Mesendoderm (in vitro differentiated cells): ENCODE data around the gene IQCK.

Experiments used
- DNase-seq: peaks from one replicate; pipeline ENCODE4 v3.0.0; 2013
- H2AK5ac ChIP-seq: 2 replicates; pipeline ENCODE4 v1.6.1; 2013; ENCODE audit warnings: low read length, inconsistent platforms
- H2BK120ac ChIP-seq: 2 replicates; pipeline ENCODE4 v1.6.1; 2013; ENCODE audit warnings: low read depth, mild to moderate bottlenecking, low read length, moderate library complexity, mixed read lengths
- H2BK15ac ChIP-seq: replicated peaks from 2 replicates; pipeline ENCODE4 v1.6.1; 2013; ENCODE audit warnings: low read depth, mild to moderate bottlenecking, moderate library complexity
- H2BK5ac ChIP-seq: 2 replicates; pipeline ENCODE4 v1.6.1; 2013; ENCODE audit warnings: low read length, inconsistent platforms
- H3K18ac ChIP-seq: 2 replicates; pipeline ENCODE4 v1.6.1; 2013; ENCODE audit warnings: mild to moderate bottlenecking, low read length, mixed read lengths
- H3K23ac ChIP-seq: one replicate; pipeline ENCODE4 v1.6.1; 2013; ENCODE audit warnings: low read length
- H3K27ac ChIP-seq: 2 replicates; pipeline ENCODE4 v1.5.1; 2013; ENCODE audit warnings: low read depth, mild to moderate bottlenecking, inconsistent platforms, low read length, moderate library complexity
- H3K27me3 ChIP-seq: 2 replicates; pipeline ENCODE4 v1.6.1; 2013; ENCODE audit warnings: low read length, control low read depth, mild to moderate bottlenecking, inconsistent platforms; ENCODE audit not compliant: insufficient read depth, poor library complexity
- H3K36me3 ChIP-seq: 2 replicates; pipeline ENCODE4 v1.6.1; 2013; ENCODE audit warnings: low read length, inconsistent platforms; ENCODE audit not compliant: control insufficient read depth, insufficient read depth
- H3K4ac ChIP-seq: one replicate; pipeline ENCODE4 v1.6.1; 2013; ENCODE audit warnings: low read depth, mild to moderate bottlenecking, low read length, moderate library complexity
- H3K4me1 ChIP-seq: 2 replicates; pipeline ENCODE4 v1.6.1; 2013; ENCODE audit warnings: low read depth, low read length, inconsistent platforms; ENCODE audit not compliant: control insufficient read depth
- H3K4me2 ChIP-seq: 2 replicates; pipeline ENCODE4 v1.6.1; 2013; ENCODE audit warnings: low read length
- H3K4me3 ChIP-seq: 2 replicates; pipeline ENCODE4 v1.5.1; 2013; ENCODE audit warnings: mild to moderate bottlenecking, low read length
- H3K56ac ChIP-seq: one replicate; pipeline ENCODE4 v1.6.1; 2013; ENCODE audit warnings: low read length
- H3K79me1 ChIP-seq: 2 replicates; pipeline ENCODE4 v1.6.1; 2013; ENCODE audit warnings: low read length, inconsistent platforms
- H3K79me2 ChIP-seq: 2 replicates; pipeline ENCODE4 v1.6.1; 2013; ENCODE audit warnings: mild to moderate bottlenecking, low read length; ENCODE audit not compliant: control insufficient read depth, insufficient read depth
- H3K9ac ChIP-seq: 2 replicates; pipeline ENCODE4 v1.6.1; 2013; ENCODE audit warnings: low read length, inconsistent platforms
- H4K5ac ChIP-seq: one replicate; pipeline ENCODE4 v1.6.1; 2013; ENCODE audit warnings: low read length
- H4K8ac ChIP-seq: one replicate; pipeline ENCODE4 v1.6.1; 2013; ENCODE audit warnings: low read depth, mild to moderate bottlenecking, control low read depth, low read length, moderate library complexity
- WGBS: extraction: QIAGEN DNeasy Blood & Tissue Kit; methylation state at CpG from one replicate; pipeline ENCODE4 v1.1.7; 2013; ENCODE audit warnings: low lambda C conversion rate, missing lambda C conversion rate; ENCODE audit not compliant: insufficient coverage; ENCODE audit errors: extremely low coverage; 5-methylcytosine and 5-hydroxymethylcytosine counted together

IQCK gene

DNA sequence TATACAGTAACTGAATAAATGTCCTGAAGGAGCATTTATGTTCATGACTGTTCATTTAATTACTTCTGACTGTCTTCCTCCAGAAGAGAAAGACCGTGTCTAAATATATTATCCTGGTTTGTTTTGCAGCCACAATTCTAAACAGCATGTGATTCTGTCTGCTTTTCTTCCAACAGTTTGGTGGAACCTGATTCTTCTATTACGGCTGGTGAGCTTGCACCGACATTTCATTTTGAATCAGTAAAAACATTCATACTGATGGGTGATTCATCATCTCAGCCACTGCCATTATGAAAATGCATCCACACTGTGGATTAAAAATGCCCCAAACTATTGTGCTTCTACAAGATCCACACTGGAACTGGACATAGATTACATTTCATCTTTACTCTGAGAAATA lies 17.0 kb upstream of the IQCK start:
- Histone ChIP-seq H3K23ac (no peak overlapping the region), H3K4me1 (no peaks in the 10 kb centered on the region), H2BK5ac (no peak overlapping the region), H2BK15ac (no peak overlapping the region), H2AK5ac (no peak overlapping the region), H3K36me3 (peaks cover 17% of the 10 kb centered on the region), H3K79me1 (peaks cover 13% of the 10 kb centered on the region), H3K4me2 (no peak overlapping the region), H3K56ac (no peak overlapping the region), H3K27me3 (no peaks in the 10 kb centered on the region), H3K9ac (no peak overlapping the region), H3K4ac (no peak overlapping the region), H3K27ac (no peak overlapping the region), H3K18ac (no peak overlapping the region), H4K5ac (no peak overlapping the region), H3K79me2 (peaks cover 2% of the 10 kb centered on the region), H4K8ac (no peak overlapping the region), H2BK120ac (no peak overlapping the region), H3K4me3 (no peak overlapping the region)
- no peak for DNase-seq
- no CpG with 5 or more reads among the region's 3 CpGs for WGBS

DNA sequence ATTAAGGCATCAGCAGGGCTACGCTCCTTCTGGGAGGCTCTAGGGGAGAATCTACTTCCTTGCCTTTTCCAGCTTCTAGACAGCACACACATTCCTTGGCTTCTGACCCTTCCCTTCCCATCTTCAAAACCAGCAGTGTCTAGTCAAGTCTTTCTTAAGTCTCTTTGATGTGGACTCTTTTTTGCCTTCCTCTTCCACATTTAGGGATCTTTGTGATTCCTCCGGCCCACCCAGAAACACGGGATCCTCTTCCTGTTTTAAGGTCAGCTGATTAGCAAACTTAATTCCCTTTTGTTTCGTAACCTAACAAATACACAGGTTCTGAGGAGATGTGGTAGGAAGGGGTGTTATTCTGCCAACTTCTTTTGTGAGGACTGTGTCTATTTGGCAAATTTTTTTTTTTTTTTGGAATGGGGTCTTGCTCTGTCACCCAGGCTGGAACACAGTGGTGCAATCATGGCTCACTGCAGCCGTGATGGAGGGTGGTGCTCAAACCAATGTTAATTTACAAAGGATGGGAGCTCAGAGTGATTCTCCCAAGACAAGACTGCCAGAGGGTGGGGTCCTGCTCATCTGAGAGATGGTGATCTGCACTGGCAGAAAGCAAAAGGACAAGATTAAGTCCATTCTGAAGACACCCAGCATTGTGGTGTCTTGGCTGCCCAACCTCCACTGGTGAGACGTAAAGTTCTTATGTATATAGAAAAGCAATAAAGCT lies 14.7 kb upstream of the IQCK start:
- Histone ChIP-seq H3K27me3 (no peaks in the 10 kb centered on the region), H4K5ac (no peak overlapping the region), H3K27ac (no peak overlapping the region), H2BK15ac (no peak overlapping the region), H4K8ac (no peak overlapping the region), H3K79me2 (peaks cover 12% of the 10 kb centered on the region), H3K4ac (no peak overlapping the region), H3K4me1 (peaks cover 2% of the 10 kb centered on the region), H3K9ac (no peak overlapping the region), H3K23ac (no peak overlapping the region), H2BK120ac (no peak overlapping the region), H3K36me3 (peaks cover 18% of the 10 kb centered on the region), H3K4me3 (no peak overlapping the region), H3K79me1 (peaks cover 21% of the 10 kb centered on the region), H3K4me2 (no peak overlapping the region), H2AK5ac (no peak overlapping the region), H3K56ac (no peak overlapping the region), H3K18ac (no peak overlapping the region), H2BK5ac (no peak overlapping the region)
- DNase-seq = no peak
- no CpG with 5 or more reads among the region's 6 CpGs for WGBS

GRCh38 chr16:19704321-19705145 lies 13.5 kb upstream of the IQCK start:
- no peak overlapping the region for H4K8ac ChIP-seq
- H3K4ac ChIP-seq = no peak overlapping the region
- H2AK5ac ChIP-seq = no peak overlapping the region
- peaks cover 28% of the 10 kb centered on the region for H3K79me1 ChIP-seq
- no peak overlapping the region for H3K18ac ChIP-seq
- no peak overlapping the region for H3K4me3 ChIP-seq
- no peak overlapping the region for H2BK5ac ChIP-seq
- H3K36me3 ChIP-seq = peaks cover 13% of the 10 kb centered on the region
- H3K9ac ChIP-seq = no peak overlapping the region
- no CpG with 5 or more reads among the region's 18 CpGs for WGBS
- no peak overlapping the region for H4K5ac ChIP-seq
- no peaks in the 10 kb centered on the region for H3K27me3 ChIP-seq
- no peak overlapping the region for H3K4me2 ChIP-seq
- H2BK15ac ChIP-seq = no peak overlapping the region
- H3K56ac ChIP-seq = no peak overlapping the region
- H3K79me2 ChIP-seq = peaks cover 23% of the 10 kb centered on the region
- DNase-seq = no peak
- no peak overlapping the region for H3K27ac ChIP-seq
- H2BK120ac ChIP-seq = no peak overlapping the region
- no peak overlapping the region for H3K23ac ChIP-seq
- peaks cover 2% of the 10 kb centered on the region for H3K4me1 ChIP-seq

GRCh38 chr16:19705146-19705501 lies 12.9 kb upstream of the IQCK start:
- Histone ChIP-seq H3K4me3 (no peak overlapping the region), H3K4ac (no peak overlapping the region), H3K56ac (no peak overlapping the region), H3K23ac (no peak overlapping the region), H2BK5ac (no peak overlapping the region), H4K5ac (no peak overlapping the region), H3K9ac (no peak overlapping the region), H2BK15ac (no peak overlapping the region), H2AK5ac (no peak overlapping the region), H4K8ac (no peak overlapping the region), H3K36me3 (peaks cover 13% of the 10 kb centered on the region), H3K79me1 (peaks cover 31% of the 10 kb centered on the region), H3K4me1 (peaks cover 2% of the 10 kb centered on the region), H2BK120ac (no peak overlapping the region), H3K27me3 (no peaks in the 10 kb centered on the region), H3K18ac (no peak overlapping the region), H3K27ac (no peak overlapping the region), H3K4me2 (no peak overlapping the region), H3K79me2 (peaks cover 29% of the 10 kb centered on the region)
- DNase-seq = no peak
- WGBS = no CpG with 5 or more reads among the region's 8 CpGs

DNA sequence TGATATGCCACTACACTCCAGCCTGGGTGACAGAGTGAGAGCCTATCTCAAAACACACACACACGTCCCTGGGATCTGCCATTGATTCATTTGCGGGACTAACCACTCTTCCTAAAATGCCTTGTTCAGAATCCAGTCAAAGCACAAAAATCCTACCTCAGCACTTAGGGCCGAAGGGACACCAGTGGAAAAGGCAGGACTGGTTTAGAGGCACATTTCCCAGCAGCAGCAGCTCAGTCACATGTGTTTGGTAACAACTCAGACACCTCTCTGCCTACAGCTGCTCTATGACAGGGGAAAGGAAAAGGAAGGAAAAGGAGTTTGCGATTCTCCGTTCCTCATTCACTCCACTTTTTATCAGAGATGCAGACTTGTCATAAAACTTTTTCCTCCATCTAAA lies 12.2 kb upstream of the IQCK start:
- WGBS = no CpG with 5 or more reads among the region's 5 CpGs
- Histone ChIP-seq H3K36me3 (peaks cover 13% of the 10 kb centered on the region), H3K79me1 (peaks cover 31% of the 10 kb centered on the region), H4K5ac (no peak overlapping the region), H3K4me1 (peaks cover 2% of the 10 kb centered on the region), H2BK15ac (no peak overlapping the region), H3K27ac (no peak overlapping the region), H2AK5ac (no peak overlapping the region), H3K79me2 (peaks cover 32% of the 10 kb centered on the region), H3K18ac (no peak overlapping the region), H3K4ac (no peak overlapping the region), H3K23ac (no peak overlapping the region), H2BK5ac (no peak overlapping the region), H4K8ac (no peak overlapping the region), H2BK120ac (no peak overlapping the region), H3K4me2 (no peak overlapping the region), H3K4me3 (no peak overlapping the region), H3K27me3 (no peaks in the 10 kb centered on the region), H3K56ac (no peak overlapping the region), H3K9ac (no peak overlapping the region)
- DNase-seq = no peak
